CD1c-positive myeloid dendritic cell (primary cell): ENCODE results near the gene USP44.

ENCODE experiments used
- DNase-seq: peaks from one replicate; pipeline ENCODE4 v3.0.0-alpha.2; 2016; ENCODE audit errors: extremely low spot score

Gene USP44

DNA sequence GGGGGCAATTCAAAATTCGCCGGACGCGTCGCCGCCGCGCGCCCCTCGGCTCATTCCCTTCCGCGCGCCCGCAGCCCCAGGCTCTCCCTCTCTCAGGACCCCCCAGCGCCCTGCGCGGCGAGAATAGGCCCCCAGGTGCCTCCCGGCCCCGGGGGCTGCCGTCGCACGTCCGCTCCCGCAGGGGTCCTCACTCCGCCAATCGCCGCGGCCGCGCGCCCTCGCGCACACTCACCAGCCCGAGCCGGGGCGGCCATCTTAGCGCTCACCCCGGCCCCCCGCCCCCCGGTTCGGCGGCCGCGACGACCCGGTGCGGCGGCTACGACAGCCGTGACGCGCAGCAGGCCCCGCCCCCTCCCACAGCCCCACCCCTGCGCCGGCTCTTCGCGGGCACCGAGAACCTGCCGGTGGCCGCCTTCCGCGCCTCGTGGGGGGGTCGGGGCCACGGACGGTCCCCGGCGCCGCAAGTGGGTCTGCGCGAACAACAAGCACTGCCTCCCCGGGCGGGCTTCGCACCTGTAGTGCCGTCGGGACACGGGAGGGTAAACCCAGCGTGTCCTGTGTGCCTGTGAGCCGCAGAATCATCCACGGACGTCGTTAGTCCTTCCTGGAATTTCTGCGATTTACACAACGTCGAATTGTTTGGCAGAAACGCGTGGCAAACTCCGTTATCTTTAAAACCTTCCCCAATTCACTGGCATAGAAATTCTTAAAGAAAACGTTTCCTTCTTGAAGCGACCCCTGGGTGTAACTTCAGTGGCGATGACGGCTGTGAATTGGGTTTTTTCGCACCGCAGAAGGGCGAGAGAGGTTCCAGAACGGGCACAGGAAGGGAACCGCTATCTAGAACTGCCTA lies 2.5 kb downstream of the USP44 start:
- DNase-seq = peak; percentile 45

DNA sequence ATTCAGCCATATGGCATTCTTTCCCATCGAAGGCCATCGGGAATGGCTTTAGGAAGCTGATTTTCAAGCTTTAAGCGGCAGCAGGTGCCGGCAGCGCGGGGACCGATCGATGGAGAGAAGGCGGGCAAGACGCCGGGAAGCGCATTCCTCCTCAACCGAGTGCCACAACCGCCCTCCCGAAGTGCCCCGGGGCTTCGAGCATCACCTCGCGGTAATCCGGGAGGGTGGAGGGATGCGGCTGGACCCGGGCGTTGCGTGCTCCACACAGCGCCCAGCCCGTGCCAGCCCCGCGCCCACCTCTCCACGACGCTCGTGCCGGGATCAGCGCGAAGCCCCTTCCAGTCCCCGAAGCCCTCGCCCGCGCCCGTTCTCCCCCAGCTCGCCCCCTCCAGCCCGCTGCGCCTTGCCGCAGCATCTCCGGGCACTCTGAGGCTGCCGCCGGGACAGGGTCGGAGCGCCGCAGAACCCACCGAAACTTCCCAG lies 3.2 kb downstream of the USP44 start:
- no peak for DNase-seq

DNA sequence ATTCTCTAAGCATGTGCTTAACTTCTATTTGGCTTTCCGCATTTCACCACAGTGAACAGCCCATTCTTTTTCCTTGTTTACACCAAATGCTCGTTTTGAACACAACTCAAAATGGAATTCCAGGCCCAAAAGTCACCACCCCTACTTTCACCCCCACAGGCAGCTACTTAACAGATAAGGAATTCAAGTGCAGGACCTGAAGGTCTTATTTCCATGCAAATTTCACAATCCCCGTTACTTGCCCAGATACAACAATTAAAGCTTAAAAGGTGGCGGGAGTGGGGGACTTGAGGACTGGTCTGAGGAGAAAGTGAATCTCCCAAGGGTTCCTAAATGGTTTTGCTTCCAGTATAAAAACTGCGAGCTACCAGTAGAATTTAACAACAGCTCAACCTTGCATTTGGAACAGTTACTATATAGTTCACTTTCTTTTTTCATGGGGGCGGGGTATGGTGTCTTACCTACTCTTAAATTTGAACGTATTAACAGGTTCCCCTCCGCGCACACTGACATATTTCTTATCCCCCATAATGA lies 3.7 kb downstream of the USP44 start:
- no peak for DNase-seq

DNA sequence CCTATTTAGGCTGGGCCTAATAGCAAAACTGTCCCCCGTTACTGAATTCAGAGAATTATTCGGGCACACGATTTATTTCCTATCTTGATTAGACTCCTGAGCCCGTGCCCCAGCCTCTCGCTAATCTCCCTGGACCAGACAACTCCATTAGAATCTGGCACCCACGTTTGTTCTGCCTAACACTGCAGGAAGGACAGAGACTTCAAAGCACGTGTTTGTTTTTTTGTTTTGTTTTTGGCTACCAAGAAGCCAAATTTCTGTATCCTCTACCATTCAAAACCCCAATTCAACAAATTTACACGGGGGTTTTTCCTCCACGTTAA lies 4.8 kb downstream of the USP44 start:
- DNase-seq = no peak

DNA sequence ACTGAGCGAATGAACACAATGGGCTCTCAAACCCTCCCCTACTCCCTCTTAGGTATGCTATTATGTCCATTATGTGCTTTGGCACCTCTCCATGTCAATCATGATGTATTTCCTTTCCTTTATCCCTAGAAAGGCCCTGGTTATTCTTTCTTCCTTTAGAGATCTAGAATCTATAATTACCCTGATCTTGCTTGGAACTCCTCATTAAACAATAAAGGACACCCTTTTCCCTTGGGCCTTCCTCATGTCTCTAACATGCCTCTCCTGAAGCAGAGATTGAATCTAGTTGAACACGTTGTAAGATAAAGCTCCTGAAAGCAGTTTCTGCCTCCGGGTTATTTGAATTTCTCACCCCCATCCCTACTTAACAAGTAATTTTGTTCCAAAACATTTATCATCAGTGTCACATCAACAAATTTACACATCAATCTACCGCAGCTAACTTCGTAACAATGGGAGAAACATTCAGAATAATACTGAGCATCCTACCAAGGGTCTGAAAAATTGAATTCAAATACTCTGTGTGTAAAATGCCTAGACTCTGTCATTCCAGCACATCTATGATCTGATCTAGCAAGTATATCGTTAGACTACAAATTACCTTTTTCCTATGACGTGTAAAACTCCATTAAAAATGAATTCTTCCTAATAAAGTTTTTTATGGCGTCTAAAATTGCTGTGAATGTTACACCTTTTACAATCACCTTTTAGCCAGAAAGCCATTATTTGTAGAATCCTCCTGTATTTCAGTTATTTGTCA lies 5.4 kb downstream of the USP44 start:
- DNase-seq = no peak

DNA sequence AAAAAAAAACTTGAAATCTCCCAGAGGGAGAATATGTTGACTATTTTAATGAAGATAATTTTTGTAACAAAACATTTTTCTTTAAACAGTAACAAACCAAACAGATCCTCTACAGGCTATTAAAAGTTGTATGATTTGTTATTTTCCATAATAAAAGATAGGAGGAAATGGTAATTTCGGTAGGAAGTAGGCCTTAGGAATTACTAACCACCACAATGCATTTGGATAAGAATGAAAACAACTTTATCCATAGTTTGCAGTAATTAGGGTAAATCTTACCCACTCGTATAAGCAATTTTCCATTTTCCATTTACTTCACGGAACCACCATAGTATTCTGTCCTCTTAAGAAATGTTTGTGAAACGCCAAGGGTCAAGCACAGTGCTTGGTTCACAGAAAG lies 6.0 kb downstream of the USP44 start:
- DNase-seq = no peak

DNA sequence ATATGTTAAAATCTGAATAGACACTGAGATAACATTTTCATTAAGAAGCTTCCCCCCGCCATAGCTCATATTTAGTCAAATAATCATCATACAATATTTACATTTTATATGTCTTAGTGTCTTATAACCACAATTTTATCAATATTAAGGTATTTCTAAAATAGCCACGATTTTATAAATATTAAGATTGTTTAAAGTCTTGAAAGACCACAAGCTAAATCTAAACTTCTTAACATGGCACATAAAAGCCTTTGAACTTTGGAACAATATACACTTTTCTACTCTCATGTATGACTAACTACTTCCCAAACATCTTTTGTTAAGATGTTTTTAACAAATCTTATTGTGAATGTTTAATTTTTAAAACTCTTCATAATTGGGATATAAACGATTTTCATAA lies 6.5 kb downstream of the USP44 start:
- DNase-seq = no peak

DNA sequence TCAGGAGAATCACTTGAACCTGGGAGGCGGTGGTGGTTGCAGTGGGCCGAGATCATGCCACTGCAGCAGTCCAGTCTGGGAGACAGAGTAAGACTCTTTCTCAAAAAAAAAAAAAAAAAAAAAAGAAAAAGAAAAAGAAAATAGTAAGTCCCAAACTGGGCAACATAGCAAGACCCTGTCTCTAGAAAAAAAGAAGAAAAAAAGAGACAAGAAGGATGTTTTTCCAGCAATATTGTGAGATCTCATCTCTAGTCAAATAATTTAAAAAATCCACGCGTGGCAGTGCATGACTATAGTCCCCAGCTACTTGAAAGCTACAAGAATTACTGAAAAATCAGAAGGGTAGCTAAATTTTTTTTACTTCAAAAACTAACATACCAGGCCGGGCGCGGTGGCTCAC lies 8.0 kb downstream of the USP44 start:
- DNase-seq = no peak

DNA sequence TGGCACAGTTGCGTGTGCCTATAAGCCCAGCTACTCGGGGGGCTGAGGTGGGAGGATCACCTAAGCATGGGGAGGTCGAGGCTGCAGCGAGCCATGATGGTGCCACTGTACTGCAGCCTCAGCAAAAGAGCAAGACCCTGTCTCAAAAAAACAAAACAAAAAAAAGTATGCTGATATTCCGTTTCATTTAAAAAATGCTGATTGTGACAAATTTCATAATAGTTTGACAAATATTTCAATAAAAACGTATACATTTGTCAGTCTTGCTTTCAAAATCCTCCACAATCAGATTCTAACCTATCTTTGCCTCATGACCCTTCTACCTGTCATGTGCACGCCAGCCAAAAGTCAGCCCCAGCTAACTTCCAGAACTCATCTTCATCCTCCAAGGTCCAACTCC lies 9.8 kb downstream of the USP44 start:
- DNase-seq = no peak

DNA sequence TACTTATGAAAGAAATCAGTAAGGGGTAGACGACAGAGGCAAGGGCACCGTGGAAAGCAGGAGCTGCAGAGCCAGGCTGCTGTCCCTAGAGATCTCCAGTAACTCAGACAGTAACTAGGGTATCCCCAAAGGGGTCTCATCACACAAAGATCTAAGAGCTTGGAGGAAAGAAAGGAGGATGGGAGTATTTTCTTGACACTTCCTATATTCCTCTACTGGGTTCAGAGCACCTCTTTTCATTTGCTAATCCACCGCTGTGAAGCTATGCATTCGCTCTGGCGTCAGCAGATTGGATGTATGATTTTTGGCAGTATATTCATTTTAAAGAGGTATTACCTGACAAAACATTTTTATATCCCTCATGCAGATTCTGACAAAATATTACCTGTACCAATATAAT lies 12.6 kb downstream of the USP44 start:
- DNase-seq = no peak

DNA sequence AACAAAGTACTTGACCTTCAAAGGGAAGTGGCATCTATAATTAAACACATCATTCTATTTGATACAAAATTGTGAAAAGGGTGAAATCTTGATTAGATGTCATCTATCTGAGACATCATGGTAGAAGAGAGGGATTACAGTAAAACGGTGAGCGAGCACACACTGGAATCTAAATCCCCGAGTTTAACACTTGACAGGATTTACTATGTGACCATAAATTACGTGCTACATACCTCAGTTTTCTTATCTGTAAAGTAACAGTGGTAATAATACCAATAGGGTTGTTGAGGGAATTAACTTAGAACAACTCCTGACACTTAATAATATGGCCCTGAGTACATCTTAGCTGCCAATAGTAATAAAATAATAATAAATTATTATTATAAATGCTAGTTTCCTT lies 13.3 kb downstream of the USP44 start:
- DNase-seq = no peak

DNA sequence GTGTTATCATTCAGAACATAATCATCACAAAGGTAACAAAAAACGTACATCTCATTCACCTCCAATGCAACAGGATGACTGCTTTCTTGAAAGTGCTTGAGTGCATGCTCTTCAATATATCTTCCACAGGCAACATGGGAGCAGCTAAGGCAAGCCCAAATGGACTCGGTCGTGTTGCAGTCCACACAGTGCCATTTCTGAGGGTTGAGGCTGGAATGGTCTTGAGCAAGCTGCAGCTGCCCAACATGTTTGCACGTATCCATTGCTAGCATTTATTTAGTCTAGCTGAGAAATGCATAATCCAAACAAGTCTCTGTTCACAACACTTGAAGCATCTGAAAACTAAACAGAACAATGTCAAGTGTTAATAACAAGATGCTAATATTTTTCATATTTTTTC lies 17.3 kb downstream of the USP44 start:
- no peak for DNase-seq

DNA sequence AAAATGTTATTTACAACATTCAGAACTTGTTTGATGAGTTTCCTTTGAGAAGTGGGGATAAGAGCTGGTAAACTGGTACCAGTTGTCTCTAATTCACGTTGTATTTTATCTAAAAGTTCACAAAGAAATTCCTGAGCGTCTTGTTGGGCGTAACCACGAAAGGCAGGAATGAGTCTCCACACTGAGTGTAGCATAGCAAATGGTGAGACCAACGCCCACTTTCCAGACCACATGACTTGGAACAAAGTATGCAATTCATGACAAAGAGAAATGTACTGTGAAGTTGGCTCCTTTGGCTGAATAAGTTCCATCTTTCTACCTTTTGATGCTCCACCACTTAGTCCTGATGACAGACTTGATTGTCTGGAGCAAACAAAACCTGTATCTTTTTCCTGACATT lies 18.4 kb downstream of the USP44 start:
- no peak for DNase-seq

DNA sequence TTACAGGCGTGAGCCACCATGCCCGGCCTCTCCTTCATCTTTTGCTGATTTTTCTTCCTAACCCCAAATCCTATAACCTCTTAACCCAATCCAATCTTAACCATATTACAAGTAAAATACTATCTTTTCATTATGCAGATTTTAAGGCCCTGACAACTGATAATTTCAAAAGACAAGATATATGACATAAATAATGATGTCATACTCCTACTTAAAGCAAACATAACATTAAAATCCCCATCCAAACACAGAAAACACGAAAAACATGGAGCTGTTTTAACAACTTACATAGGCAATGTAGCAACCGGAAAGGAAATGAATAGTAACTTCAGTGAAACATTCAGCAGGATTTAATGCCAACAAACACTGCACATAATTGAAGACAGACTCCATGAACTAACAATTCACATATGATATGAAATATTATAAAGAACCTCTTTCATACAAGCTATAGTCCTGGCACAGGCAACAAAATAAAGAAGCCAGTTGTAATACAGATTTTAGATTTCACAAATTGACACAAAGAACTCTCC lies 21.5 kb downstream of the USP44 start:
- no peak for DNase-seq

DNA sequence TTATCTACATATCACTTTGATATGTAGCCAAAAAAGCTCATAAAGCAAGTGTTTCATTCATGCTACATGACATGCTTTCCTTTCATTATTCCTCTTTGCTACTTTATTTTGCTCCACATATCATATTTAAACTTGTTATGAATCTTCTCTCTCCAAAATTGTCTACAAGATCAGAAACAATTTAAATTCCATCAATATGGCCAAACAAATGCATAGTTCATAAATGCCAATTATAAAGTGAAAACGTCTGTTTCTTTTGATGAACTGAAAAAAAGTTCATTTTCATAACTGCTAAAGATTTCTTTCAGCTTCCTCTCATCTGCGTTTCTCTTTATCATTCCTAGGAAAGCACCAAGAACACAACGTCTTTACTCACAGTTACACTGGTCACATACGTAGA lies 22.8 kb downstream of the USP44 start:
- DNase-seq = no peak

DNA sequence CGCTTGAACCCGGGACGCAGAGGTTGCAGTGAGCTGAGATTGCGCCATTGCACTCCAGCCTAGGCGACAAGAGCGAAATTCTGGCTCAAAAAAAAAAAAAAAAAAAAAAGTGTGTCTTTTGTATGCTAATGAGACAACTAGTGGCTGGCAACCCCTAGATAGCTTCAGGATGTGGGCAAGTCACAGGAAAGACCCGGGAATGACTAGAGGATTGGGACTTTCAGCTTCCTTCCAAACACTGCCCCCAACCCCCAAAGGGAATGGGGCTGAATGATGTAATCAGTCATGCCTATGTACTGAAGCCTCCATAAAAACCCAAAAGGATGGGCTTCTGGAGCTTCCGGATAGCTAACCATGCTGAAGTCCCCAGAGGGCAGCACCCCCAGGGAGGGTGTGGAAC lies 28.6 kb downstream of the USP44 start:
- no peak for DNase-seq

DNA sequence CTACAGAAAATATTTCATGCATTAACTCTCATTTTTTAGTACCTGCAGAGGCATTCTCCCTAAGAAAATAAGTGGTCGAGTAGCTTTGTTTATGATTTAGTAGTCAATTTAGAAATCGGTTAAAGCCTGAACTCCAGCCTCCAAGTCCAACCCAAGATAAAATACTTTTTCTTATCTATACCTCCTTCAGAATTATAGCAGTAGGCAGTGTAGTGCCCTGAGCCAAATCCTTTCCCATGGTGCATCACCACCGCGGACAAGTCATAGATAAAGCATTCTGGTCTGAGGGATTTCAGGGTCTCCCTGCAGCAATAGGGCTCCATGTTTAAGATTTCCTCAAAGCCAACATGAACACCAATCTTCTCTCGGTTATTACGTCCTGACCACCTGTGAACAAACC lies 30.5 kb downstream of the USP44 start:
- no peak for DNase-seq

DNA sequence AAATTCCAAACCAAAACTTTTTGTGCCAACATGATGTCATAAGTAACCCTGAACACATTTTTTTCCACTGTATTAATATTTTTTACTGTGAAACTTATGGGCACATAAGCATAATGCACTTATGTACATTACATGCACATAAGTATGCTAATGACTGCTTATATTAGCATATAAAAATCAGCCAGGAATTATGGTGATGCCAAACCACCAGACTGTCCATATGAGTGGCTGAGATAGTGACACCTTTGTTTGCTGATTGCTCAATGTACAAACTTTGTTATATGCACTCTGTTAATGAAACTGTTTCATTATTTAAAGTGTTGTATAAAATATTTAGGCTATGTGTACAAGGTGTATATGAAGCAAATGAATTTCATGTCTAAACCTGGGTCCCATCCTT lies 32.3 kb downstream of the USP44 start:
- no peak for DNase-seq

DNA sequence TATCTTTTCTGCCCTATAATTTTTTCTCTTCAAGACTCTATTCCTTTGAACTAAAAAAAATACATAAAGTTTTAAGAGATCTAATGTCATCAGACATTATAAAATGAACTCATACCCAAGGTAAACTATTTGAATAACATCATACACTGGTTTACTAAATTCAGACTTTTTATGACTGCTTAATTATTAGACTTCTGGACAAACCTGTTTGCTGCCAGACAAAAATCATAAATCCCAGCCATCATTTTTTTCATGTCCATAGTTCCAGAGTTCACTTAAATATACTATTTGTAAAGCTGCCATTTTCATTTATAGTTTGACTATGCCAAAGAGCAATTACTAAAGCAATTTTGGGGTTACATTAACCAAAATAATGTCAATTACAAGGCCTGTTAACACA lies 34.0 kb downstream of the USP44 start:
- DNase-seq = no peak

DNA sequence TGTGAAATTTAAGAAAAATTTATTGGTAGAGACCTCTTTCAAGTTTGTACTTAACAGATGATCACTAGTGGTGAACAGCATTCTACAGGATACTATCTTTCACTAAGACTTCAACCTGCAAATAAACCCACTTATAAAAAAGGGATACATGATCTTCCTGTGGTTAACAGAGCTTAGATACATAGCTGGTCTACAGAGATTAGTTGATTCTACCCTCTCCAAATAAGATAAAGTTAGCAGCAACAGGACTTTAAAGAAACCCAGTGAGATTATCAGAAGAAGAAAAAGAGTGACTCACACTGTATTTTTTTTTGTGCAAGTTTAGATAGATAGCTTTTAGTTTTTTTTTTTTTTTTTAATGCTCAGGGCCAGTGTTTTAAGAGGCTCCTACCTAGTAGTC lies 34.5 kb downstream of the USP44 start:
- DNase-seq = no peak

DNA sequence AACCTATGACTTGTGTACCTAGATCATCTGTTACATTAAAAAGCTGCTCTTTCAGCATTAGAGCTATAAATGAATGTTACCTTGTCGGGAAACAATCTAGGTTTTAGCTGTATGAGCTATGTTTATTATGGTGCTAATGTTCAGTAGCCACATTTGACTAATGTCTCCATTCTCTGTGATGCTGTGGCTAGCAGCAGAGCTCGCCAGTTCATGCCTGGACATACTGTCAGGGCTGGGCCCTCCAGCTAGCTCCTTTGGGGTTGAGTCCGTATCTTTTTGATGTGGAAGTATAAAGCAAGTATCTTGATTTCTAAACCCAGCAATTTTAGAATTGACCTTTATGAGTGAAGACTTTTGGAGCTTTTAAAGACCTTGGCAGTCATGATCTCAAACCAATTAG lies 36.1 kb downstream of the USP44 start:
- DNase-seq = no peak

DNA sequence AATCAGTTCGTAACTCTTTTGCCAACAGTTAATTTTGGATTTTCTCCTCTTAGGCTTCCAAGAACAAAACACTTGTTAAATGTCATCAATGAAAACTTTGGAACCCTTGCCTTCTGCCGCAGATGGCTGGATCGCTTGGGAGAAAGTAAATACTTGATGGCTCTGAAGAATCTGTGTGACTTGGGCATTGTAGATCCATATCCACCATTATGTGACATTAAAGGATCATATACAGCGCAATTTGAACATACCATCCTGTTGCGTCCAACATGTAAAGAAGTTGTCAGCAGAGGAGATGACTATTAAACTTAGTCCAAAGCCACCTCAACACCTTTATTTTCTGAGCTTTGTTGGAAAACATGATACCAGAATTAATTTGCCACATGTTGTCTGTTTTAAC lies 37.7 kb downstream of the USP44 start:
- no peak for DNase-seq

DNA sequence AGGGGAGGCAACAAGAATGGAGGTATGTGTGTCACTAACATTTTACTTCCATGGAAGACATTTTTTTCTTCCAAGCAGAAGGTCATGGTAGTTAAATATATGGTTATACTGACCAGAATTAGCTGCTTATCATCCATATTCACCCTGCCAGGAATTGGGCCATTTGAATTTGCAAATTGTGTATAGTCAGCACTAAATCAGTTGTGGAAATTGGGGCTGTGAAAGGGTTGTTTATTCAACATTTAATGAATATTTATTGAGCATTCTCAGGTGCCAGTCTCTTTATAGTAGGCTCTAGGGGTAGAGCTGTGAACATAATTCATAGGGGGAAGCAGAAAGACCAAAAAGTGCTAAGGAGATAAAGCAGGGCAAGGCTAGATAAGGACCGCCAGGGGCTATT lies 39.3 kb downstream of the USP44 start:
- DNase-seq = no peak
